NCI-H1436 (cell line): ENCODE data around the gene RAPGEF4.
"Not testable (repeated sequence)": the region's sequence is repeated elsewhere in the genome, so short reads cannot be mapped to it uniquely, and the experiment has no call there.

Experiments used
- DNase-seq: peaks from one replicate; lab custom pipeline; 2025; lab: John Stamatoyannopoulos, UW

RAPGEF4 gene

DNA sequence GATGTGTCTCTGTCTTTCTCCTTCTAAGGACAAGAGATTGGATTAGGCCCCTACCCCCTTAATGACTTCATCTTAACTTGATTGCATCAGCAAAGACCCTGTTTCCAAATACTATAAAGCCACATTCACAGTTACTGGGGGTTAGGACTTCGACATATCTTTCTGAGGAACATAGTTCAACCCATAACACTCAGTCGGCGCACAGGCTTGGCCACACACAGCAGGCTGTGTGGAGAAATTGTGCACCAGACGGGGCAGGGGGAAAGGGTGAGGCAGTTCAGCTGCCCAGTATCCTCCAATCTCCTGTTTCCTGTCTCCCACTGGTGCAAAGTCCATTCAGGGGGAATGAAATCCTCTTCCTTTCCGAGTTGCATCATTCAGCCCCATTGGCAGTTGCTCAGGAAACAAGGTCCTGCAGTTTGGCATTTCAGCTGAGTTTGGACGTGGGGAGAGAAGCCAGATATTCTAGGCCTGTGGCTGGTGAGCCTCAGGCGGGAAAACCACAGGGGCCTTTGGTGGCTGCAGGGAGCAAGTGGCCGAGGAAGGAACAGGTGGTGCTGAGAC lies 9.4 kb upstream of the RAPGEF4 start:
- no peak for DNase-seq

- no peak for DNase-seq
These were observed 5.2 kb upstream of the RAPGEF4 start for GRCh38 chr2:172730411-172730810.

GRCh38 chr2:172734711-172735581 lies 699 bp upstream of the RAPGEF4 start:
- no peak for DNase-seq

DNA sequence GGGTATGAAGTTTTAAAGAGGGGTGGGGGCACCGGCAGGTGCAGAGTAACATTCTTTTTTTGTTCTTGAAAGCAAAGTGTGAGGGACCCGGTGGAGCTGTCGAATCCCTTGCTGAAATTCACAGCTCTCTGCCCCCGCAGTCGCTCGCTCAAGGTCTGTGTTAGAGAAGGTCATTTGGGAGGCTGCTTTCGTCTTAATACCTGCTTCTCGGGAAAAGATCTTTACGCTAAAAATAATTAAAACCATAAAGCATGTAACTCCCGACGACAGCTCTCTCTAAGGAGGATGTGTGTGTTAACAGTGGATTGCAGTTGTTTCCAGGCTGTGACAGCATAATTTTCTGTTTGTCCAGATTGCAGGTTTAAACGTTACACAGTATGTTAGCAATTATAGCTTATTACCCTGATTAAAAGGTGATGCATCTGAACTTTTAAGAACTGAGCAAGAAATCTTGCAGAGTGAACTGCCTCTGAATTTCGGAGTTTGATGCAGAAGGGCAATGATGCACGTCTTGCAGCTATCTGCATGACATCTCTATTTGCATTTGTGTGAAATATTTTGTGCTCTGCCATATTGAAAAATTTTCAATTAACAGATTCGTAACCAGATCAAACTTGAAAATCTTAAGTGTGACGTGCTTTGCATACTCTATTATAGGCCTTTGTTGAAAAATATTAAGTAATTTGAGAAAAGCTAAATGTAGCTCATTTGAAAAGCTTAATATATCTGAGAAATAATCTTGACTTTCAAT lies 954 bp downstream of the RAPGEF4 start:
- DNase-seq = no peak

DNA sequence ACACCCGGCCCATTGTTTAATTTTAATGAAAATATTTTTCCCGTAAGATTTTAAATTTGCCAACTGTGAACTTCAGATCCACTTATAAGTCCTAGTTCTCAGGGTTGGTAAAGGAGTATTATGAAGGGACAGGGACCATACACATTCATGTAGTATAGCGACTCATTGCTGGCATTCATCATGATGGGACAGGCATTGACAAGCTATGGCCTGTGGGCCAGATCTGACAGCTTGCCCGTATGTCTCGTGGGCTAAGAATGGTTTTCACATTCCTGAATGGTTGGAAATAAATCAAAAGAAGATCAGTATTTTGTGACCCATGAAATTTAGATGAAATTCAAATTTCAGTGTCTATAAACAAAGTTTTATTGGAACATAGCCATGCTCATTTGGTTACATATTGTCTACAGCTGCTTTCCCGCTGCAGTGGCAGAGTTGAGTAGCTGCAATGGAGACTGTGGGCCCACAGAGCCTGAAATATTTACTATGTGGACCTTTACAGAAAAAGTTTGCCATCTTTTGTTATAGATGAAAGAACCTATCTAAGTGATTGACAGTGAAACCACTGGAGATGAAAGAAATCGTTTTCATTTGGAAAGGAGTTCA lies 4.1 kb downstream of the RAPGEF4 start:
- DNase-seq = no peak

- DNase-seq = no peak
These were observed 5.2 kb downstream of the RAPGEF4 start for GRCh38 chr2:172740856-172741255.

DNA sequence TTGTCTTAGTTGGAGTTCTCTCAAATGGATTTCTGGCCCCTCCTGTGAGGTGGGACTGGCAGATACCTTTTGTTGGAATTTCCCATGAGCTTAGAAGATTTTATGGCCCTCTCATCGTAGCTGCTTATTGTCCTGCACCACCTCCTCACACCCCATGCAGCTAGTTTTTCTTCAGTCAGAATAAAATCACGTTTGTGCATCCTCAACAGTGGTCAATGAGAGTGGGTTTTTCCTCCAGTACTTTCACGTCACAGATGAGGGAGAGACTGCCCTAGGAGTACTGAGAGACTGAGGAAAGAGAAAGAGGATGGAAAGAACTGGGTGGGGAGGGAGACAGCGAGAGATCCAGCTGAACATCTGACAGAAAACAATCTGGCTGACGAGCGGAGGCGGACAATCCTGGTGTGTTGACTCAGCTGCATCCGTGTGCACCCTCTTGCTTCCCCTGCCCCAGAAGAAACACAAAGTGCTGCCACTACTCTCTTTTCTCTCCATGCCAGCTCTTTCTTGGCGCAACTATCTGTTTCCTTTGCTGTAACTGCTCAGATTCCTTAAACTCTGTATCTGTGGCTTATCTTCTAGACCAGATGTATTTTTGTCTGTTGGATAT lies 7.4 kb downstream of the RAPGEF4 start:
- DNase-seq = peak; percentile 8

DNA sequence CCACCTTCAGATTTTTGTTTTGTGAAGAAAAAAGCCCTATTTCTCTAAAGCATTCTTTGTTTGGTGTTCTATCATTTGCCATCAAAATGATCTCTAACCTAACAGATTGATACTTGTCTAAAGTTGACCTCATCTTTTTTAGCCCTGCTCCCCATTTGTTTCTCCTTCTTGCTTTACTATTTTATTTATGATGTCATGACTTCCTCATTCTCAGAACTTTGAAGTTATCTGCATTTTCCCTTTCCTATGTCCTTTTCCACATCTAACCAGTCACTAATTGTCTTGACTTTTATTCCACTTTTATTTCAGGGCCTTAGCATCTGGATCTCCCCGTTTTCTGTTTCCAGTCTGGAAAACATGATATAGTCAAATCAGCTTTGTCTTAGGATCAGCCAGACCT lies 8.3 kb downstream of the RAPGEF4 start:
- DNase-seq = no peak

DNA sequence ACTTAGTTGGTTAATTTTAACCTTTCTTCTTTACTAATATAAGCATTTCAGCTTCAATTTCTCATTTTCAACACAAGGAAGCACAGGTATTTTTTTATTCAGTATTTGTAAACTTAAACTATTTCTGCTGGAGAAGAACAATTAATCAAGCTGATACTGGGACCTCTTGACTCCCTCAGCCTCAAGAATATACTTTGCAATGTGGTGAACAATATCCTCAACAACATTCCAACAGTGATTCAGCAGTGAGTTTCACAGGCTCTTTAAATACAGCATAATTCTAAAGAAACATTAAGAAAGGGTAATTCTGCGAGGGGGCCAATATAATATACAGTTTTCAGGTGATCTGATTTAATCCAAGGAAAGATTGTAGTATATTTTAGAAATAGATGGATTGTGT lies 10.0 kb downstream of the RAPGEF4 start:
- DNase-seq = no peak

DNA sequence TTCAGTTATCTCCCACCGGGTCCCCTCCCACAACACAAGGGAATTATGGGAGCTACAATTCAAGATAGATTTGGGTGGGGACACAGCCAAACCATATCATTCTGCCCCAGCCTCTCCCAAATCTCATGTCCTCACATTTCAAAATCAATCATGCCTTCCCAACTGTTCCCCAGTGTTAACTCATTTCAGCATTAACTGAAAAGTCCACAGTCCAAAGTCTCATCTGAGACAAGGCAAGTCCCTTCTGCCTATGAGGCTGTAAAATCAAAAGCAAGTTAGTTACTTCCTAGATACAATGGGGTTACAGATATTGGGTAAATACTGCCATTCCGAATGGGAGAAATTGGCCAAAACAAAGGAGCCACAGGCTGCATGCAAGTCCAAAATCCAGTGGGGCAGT lies 12.9 kb downstream of the RAPGEF4 start:
- not testable (repeated sequence) for DNase-seq

- DNase-seq = no peak
These were observed 13.7 kb downstream of the RAPGEF4 start for GRCh38 chr2:172749388-172749787.

DNA sequence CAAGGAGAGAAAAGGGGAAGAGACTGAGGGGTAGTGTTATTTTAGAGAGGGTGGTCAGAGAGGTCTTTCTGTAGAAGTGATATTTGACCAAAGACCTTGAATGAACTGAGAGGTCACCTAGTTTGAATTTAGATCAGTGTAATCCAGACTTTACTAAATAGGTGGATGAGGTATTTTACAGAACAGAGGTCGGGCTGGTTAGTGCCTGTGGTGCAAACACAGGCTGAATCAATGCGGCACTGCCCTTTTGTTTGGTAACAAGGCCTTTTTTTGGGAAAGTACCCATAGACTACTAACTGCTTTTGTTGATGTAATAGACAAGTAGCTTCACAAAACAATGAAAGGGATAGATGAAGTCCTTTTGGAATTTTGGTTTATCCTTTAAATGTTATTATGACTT lies 15.9 kb downstream of the RAPGEF4 start:
- no peak for DNase-seq

GRCh38 chr2:172753610-172754009 lies 18.0 kb downstream of the RAPGEF4 start:
- DNase-seq = no peak

DNA sequence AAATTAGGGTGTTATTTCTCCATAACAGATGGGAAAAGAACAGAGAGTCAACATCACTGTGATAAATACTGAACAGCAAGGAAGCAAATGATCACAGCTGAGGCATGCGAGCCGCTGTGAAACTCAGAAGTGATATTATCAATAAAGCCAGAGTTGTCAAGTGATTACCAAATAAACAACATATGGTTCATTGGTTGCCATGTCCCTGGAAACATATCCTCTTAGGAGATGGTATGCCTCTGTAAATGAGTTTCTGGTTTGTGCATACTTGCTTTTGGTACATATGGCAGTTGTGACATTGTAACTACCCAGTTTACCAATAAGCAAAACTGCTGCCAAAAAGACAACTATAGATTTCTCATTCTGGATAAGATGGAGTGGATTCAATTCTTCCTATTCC lies 23.8 kb downstream of the RAPGEF4 start:
- no peak for DNase-seq

DNA sequence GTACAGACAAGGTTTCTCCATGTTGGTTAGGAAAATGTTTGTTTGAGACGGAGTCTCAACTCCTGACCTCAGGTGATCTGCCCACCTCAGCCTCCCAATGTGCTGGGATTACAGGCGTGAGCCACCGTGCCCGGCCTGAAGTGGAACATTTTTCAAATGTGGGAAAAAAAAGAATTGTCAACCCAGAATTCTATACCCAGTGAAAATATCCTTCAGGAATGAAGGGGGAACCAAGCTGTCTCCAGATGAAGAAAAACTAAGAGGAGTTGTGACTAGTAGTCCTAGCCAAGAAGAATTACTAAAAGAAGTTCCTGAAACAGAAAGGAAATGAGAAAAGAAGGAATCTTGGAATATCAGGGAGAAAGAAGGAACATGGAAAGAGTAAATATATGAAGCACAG lies 25.7 kb downstream of the RAPGEF4 start:
- no peak for DNase-seq

DNA sequence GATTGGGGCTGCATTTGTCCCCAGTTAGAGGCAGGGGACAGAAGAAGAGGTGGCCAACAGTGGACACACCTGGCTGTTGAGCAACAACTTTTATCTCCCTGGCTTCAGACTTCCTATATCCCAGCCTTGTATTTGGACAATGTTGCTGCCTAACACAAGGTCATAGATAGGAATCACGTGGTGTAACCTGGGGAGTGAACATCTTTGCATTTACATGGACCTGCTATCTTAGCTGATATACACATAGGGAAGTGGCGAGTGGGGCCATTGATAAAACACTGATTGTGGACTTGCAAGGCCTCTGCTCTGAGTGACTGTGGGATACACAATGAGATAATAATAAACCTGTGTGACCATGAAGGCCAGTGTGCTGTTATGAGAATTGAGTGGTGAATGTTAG lies 26.9 kb downstream of the RAPGEF4 start:
- no peak for DNase-seq

- no peak for DNase-seq
These were observed 27.4 kb downstream of the RAPGEF4 start for GRCh38 chr2:172763079-172763478.

- no peak for DNase-seq
These were observed 30.0 kb downstream of the RAPGEF4 start for GRCh38 chr2:172765662-172766061.

DNA sequence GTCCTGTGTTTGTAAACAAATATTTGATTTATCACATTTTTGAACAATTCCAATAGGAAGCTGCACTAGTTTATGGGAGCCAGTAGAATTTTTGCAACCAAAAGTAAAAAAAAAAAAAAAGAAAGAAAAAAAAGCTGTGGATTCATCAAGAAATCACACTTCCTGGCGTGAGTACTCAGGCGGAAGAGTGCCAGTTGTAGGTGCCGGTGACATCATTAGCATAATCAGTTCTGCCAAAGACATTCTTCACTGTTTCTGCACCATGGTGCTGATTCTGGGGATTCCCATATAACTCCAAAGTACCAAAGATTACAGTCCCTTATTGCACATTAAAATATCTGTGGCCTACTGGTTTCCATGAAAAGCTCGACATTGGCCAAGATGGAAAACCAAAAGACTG lies 32.8 kb downstream of the RAPGEF4 start:
- DNase-seq = no peak

DNA sequence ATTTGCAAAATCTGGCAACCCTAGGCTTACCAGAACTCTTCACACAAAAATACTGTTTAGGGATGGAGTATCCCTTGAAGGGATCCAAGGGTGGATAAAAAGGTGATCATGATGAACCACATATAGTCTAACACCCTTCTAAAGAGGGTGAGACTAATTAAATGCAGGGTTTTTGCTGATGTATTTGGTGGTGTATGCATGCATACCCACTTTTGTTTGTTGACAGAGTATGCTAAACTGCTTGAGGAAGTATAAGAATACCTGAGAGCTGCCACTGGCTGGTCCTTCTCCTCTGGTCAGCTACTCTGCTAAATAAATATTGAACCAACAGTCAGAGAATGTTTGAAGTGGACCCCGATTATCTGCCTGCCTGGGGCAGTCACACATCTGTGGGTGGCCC lies 34.2 kb downstream of the RAPGEF4 start:
- no peak for DNase-seq

DNA sequence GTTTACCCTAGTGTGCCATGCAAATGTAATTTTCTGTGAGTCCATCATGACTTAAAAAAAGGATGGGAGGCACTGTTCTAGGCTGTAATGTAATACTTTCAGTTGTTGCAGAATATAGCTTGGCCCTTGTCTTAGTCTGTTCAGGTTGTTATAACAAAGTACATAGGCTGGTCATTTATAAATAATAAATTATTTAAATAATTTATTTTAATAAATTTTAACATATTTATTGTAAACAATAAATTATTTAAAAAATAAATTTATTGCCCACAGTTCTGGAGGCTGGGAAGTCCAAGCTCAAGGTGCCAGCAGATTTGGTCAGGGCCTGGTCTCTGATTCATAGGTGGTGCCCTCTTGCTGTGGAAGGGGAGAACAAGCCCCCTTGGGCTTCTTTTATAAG lies 35.2 kb downstream of the RAPGEF4 start:
- no peak for DNase-seq

GRCh38 chr2:172772633-172773032 lies 37.0 kb downstream of the RAPGEF4 start:
- no peak for DNase-seq
